WTC11 (cell line): Measurements from ENCODE around the gene GCG. TPM values are rescaled to one million over a fixed set of nuclear protein-coding genes. Genes with fewer than 3 reads are reported as not detected.

Experiments
- ATAC-seq: fragments of 200-7000 bp; cut with Tn5 transposase; 2 replicates; pipeline ENCODE4 v1.10.0; 2021; ENCODE audit warnings: mild to moderate bottlenecking, moderate library complexity
- CTCF ChIA-PET: fragments of 300-600 bp; sonication (Branson Sonifier 250); formaldehyde crosslinking; loops from one replicate; lab custom pipeline; 2021; ENCODE audit warnings: antibody characterized with exemption; lab: Charles Lee
- POLR2A ChIA-PET: fragments of 350-600 bp; sonication (Branson Sonifier 250); formaldehyde crosslinking; loops from one replicate; lab custom pipeline; 2021; ENCODE audit warnings: antibody characterized with exemption; lab: Charles Lee
- DNase-seq: peaks from one replicate; pipeline ENCODE4 v3.0.0; 2021; ENCODE audit warnings: low spot score
- H3K27ac Mint-ChIP-seq: 2 replicates; pipeline ENCODE4 v1.8.0; 2021; ENCODE audit warnings: mixed read lengths
- H3K27me3 Mint-ChIP-seq: 2 replicates; pipeline ENCODE4 v1.8.0; 2021; ENCODE audit warnings: low read depth, mild to moderate bottlenecking, moderate library complexity, mixed read lengths
- H3K36me3 Mint-ChIP-seq: 2 replicates; pipeline ENCODE4 v1.8.0; 2021; ENCODE audit warnings: mixed read lengths
- H3K4me1 Mint-ChIP-seq: 2 replicates; pipeline ENCODE4 v1.8.0; 2022; ENCODE audit warnings: mixed read lengths
- H3K4me3 Mint-ChIP-seq: 2 replicates; pipeline ENCODE4 v1.8.0; 2021; ENCODE audit warnings: mild to moderate bottlenecking, moderate library complexity, mixed read lengths
- H3K9me3 Mint-ChIP-seq: 2 replicates; pipeline ENCODE4 v1.8.0; 2021; ENCODE audit warnings: mixed read lengths
- ARID4B ChIP-seq: sonication (generic); formaldehyde crosslinking; IDR thresholded peaks from 2 replicates; pipeline ENCODE4 v1.8.0; 2023; ENCODE audit warnings: missing genetic modification reagents, mild to moderate bottlenecking, borderline replicate concordance
- ATF3 ChIP-seq: sonication (generic); formaldehyde crosslinking; conservative IDR thresholded peaks from 2 replicates; pipeline ENCODE4 v1.8.1; 2022; ENCODE audit warnings: mild to moderate bottlenecking, missing genetic modification reagents
- ELF4 ChIP-seq: sonication (generic); formaldehyde crosslinking; IDR thresholded peaks from 2 replicates; pipeline ENCODE4 v1.8.1; 2022; ENCODE audit warnings: low read depth, mild to moderate bottlenecking, moderate library complexity, missing genetic modification reagents
- ESRRA ChIP-seq: sonication (generic); formaldehyde crosslinking; IDR thresholded peaks from 2 replicates; pipeline ENCODE4 v1.8.1; 2022; ENCODE audit warnings: mild to moderate bottlenecking, missing genetic modification reagents, borderline replicate concordance
- ETV6 ChIP-seq: sonication (generic); formaldehyde crosslinking; IDR thresholded peaks from 2 replicates; pipeline ENCODE4 v1.8.1; 2022; ENCODE audit warnings: mild to moderate bottlenecking, missing genetic modification reagents
- FOXJ3 ChIP-seq: sonication (generic); formaldehyde crosslinking; IDR thresholded peaks from 2 replicates; pipeline ENCODE4 v1.9.0; 2021; ENCODE audit warnings: missing genetic modification reagents, mild to moderate bottlenecking, borderline replicate concordance
- GABPB1 ChIP-seq: sonication (generic); formaldehyde crosslinking; IDR thresholded peaks from 2 replicates; pipeline ENCODE4 v1.8.1; 2023; ENCODE audit warnings: mild to moderate bottlenecking, missing genetic modification reagents
- HMGA2 ChIP-seq: fragments of 250-450 bp; sonication (Bioruptor Pico); IDR thresholded peaks from 2 replicates; pipeline ENCODE4 v1.4.0; 2021; ENCODE audit warnings: mild to moderate bottlenecking, moderate library complexity
- RELA ChIP-seq: sonication (generic); formaldehyde crosslinking; IDR thresholded peaks from 2 replicates; pipeline ENCODE4 v1.8.1; 2022; ENCODE audit warnings: missing genetic modification reagents, mild to moderate bottlenecking, borderline replicate concordance
- SP1 ChIP-seq: sonication (generic); formaldehyde crosslinking; conservative IDR thresholded peaks from 2 replicates; pipeline ENCODE4 v1.8.1; 2022; ENCODE audit warnings: missing genetic modification reagents
- TEAD4 ChIP-seq: sonication (generic); formaldehyde crosslinking; IDR thresholded peaks from 2 replicates; pipeline ENCODE4 v1.8.0; 2022; ENCODE audit warnings: mild to moderate bottlenecking, missing genetic modification reagents
- USF1 ChIP-seq: sonication (generic); formaldehyde crosslinking; IDR thresholded peaks from 2 replicates; pipeline ENCODE4 v1.8.0; 2022; ENCODE audit warnings: mild to moderate bottlenecking, missing genetic modification reagents
- ZNF219 ChIP-seq: sonication (generic); formaldehyde crosslinking; IDR thresholded peaks from 2 replicates; pipeline ENCODE4 v1.8.0; 2023; ENCODE audit warnings: missing genetic modification reagents, mild to moderate bottlenecking, borderline replicate concordance
- ZNF232 ChIP-seq: sonication (generic); formaldehyde crosslinking; IDR thresholded peaks from 2 replicates; pipeline ENCODE4 v1.8.0; 2022; ENCODE audit warnings: mild to moderate bottlenecking, missing genetic modification reagents
- total RNA-seq: library from RNA; stranded (reverse); gene quantifications from 3 replicates; pipeline ENCODE4 v1.2.3, GENCODE V29; 2021
- TF ChIP-seq, protein P1 (sequence below): sonication (generic); formaldehyde crosslinking; conservative IDR thresholded peaks from 2 replicates; pipeline ENCODE4 v1.8.1; 2023; ENCODE audit warnings: mild to moderate bottlenecking, low read depth, missing genetic modification reagents, moderate library complexity
- TF ChIP-seq, protein P2 (sequence below): sonication (generic); formaldehyde crosslinking; IDR thresholded peaks from 2 replicates; pipeline ENCODE4 v1.8.1; 2023; ENCODE audit warnings: mild to moderate bottlenecking, moderate library complexity, missing genetic modification reagents
- TF ChIP-seq, protein P3 (sequence below): fragments of 250-450 bp; sonication (Bioruptor Pico); IDR thresholded peaks from 2 replicates; pipeline ENCODE4 v2.1.2; 2022; ENCODE audit warnings: mild to moderate bottlenecking, moderate library complexity
- TF ChIP-seq, protein P4 (sequence below): sonication (generic); formaldehyde crosslinking; IDR thresholded peaks from 2 replicates; pipeline ENCODE4 v1.8.1; 2022; ENCODE audit warnings: low read depth, missing genetic modification reagents, borderline replicate concordance

The GCG gene
- total RNA-seq, 1 experiment from 2014 or later = not detected

GRCh38 chr2:162103443-162104009 is 48.5 kb downstream of the GCG start (continued):
- TF ChIP-seq ARID4B = no peak
- no peak for TF ChIP-seq ZNF232 (CRISPR knock-in tag)
- TF ChIP-seq FOXJ3 (CRISPR knock-in tag) = no peak
- TF ChIP-seq, protein P1, sequence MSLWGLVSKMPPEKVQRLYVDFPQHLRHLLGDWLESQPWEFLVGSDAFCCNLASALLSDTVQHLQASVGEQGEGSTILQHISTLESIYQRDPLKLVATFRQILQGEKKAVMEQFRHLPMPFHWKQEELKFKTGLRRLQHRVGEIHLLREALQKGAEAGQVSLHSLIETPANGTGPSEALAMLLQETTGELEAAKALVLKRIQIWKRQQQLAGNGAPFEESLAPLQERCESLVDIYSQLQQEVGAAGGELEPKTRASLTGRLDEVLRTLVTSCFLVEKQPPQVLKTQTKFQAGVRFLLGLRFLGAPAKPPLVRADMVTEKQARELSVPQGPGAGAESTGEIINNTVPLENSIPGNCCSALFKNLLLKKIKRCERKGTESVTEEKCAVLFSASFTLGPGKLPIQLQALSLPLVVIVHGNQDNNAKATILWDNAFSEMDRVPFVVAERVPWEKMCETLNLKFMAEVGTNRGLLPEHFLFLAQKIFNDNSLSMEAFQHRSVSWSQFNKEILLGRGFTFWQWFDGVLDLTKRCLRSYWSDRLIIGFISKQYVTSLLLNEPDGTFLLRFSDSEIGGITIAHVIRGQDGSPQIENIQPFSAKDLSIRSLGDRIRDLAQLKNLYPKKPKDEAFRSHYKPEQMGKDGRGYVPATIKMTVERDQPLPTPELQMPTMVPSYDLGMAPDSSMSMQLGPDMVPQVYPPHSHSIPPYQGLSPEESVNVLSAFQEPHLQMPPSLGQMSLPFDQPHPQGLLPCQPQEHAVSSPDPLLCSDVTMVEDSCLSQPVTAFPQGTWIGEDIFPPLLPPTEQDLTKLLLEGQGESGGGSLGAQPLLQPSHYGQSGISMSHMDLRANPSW = no peak
- TF ChIP-seq ZNF219 (CRISPR knock-in tag) = no peak

DNA sequence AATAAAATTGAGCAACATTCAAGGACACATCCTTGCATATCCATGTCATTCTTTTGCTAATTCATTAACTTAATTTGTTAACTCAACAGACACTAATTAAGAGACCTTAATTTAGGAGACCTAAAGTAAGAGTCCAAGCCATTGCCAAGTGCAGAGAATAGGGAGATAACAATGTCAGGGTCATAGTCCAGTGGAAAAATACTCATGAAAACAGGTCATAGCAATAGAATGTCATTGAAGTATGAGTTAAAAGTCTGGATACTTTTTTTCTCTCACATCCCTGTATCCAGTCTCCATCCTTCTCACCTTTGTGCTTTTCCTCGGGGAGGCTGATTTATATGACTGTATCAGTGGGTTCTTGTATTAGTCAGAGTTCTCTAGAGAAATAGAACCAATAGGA is 51.5 kb downstream of the GCG start:
- CTCF ChIA-PET = no interaction called here
- H3K4me3 Mint-ChIP-seq = no peak overlapping the region
- H3K9me3 Mint-ChIP-seq = no peaks in the 10 kb centered on the region
- no peak for DNase-seq
- POLR2A ChIA-PET = no interaction called here
- H3K36me3 Mint-ChIP-seq = no peaks in the 10 kb centered on the region
- H3K4me1 Mint-ChIP-seq = no peaks in the 10 kb centered on the region
- TF ChIP-seq ATF3 (CRISPR knock-in tag) = no peak
- TF ChIP-seq RELA (CRISPR knock-in tag) = no peak
- TF ChIP-seq, protein P2, sequence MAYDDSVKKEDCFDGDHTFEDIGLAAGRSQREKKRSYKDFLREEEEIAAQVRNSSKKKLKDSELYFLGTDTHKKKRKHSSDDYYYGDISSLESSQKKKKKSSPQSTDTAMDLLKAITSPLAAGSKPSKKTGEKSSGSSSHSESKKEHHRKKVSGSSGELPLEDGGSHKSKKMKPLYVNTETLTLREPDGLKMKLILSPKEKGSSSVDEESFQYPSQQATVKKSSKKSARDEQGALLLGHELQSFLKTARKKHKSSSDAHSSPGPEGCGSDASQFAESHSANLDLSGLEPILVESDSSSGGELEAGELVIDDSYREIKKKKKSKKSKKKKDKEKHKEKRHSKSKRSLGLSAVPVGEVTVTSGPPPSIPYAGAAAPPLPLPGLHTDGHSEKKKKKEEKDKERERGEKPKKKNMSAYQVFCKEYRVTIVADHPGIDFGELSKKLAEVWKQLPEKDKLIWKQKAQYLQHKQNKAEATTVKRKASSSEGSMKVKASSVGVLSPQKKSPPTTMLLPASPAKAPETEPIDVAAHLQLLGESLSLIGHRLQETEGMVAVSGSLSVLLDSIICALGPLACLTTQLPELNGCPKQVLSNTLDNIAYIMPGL (CRISPR knock-in tag) = no peak
- TF ChIP-seq SP1 (CRISPR knock-in tag) = no peak
- no peak for TF ChIP-seq FOXJ3 (CRISPR knock-in tag)
- no peak for TF ChIP-seq ELF4 (CRISPR knock-in tag)
- no peak for TF ChIP-seq HMGA2 (CRISPR knock-in tag)
- TF ChIP-seq ESRRA (CRISPR knock-in tag) = no peak
- no peak for TF ChIP-seq GABPB1
- TF ChIP-seq, protein P3, sequence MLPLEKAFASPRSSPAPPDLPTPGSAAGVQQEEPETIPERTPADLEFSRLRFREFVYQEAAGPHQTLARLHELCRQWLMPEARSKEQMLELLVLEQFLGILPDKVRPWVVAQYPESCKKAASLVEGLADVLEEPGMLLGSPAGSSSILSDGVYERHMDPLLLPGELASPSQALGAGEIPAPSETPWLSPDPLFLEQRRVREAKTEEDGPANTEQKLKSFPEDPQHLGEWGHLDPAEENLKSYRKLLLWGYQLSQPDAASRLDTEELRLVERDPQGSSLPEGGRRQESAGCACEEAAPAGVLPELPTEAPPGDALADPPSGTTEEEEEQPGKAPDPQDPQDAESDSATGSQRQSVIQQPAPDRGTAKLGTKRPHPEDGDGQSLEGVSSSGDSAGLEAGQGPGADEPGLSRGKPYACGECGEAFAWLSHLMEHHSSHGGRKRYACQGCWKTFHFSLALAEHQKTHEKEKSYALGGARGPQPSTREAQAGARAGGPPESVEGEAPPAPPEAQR = no peak
- TF ChIP-seq TEAD4 = no peak
- TF ChIP-seq, protein P4, sequence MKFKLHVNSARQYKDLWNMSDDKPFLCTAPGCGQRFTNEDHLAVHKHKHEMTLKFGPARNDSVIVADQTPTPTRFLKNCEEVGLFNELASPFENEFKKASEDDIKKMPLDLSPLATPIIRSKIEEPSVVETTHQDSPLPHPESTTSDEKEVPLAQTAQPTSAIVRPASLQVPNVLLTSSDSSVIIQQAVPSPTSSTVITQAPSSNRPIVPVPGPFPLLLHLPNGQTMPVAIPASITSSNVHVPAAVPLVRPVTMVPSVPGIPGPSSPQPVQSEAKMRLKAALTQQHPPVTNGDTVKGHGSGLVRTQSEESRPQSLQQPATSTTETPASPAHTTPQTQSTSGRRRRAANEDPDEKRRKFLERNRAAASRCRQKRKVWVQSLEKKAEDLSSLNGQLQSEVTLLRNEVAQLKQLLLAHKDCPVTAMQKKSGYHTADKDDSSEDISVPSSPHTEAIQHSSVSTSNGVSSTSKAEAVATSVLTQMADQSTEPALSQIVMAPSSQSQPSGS = no peak
- no peak for TF ChIP-seq USF1 (CRISPR knock-in tag)
- TF ChIP-seq ETV6 (CRISPR knock-in tag) = no peak
- no peaks in the 10 kb centered on the region for H3K27me3 Mint-ChIP-seq
- ATAC-seq = no peak
- H3K27ac Mint-ChIP-seq = no peak overlapping the region
